Karpas-422 (cell line): Measurements from ENCODE around the gene OR56A5. TPM values are rescaled to one million over a fixed set of nuclear protein-coding genes. Genes with fewer than 3 reads are reported as not detected.
"Not testable (repeated sequence)": the region's sequence is repeated elsewhere in the genome, so short reads cannot be mapped to it uniquely, and the experiment has no call there.

Source experiments
- DNase-seq: peaks from one replicate; pipeline ENCODE4 v3.0.0-alpha.2; 2015
- H2AFZ ChIP-seq: fragments of 200-600 bp; sonication (generic); 2 replicates; pipeline ENCODE4 v1.6.1; 2014; ENCODE audit warnings: antibody characterized with exemption, low read length, mixed read lengths
- H3K27ac ChIP-seq: fragments of 200-600 bp; sonication (generic); 2 replicates; pipeline ENCODE4 v1.5.1; 2014; ENCODE audit warnings: mild to moderate bottlenecking, low read length, moderate library complexity
- H3K27me3 ChIP-seq: fragments of 200-600 bp; sonication (generic); 2 replicates; pipeline ENCODE4 v1.6.1; 2014; ENCODE audit warnings: low read length, mixed read lengths
- H3K36me3 ChIP-seq: fragments of 200-600 bp; sonication (generic); 2 replicates; pipeline ENCODE4 v1.6.1; 2014; ENCODE audit warnings: low read length, mixed read lengths; ENCODE audit not compliant: insufficient read depth
- H3K4me1 ChIP-seq: fragments of 200-600 bp; sonication (generic); 2 replicates; pipeline ENCODE4 v1.6.1; 2014; ENCODE audit warnings: mild to moderate bottlenecking, low read length, mixed read lengths
- H3K4me2 ChIP-seq: fragments of 200-600 bp; sonication (generic); 2 replicates; pipeline ENCODE4 v1.6.1; 2014; ENCODE audit warnings: low read length, low read depth, mild to moderate bottlenecking; ENCODE audit not compliant: poor library complexity, severe bottlenecking
- H3K4me3 ChIP-seq: fragments of 200-600 bp; sonication (generic); 2 replicates; pipeline ENCODE4 v1.5.1; 2014; ENCODE audit warnings: mild to moderate bottlenecking, antibody characterized with exemption, low read length, mixed read lengths
- H3K79me2 ChIP-seq: fragments of 200-600 bp; sonication (generic); 2 replicates; pipeline ENCODE4 v1.6.1; 2014; ENCODE audit warnings: mild to moderate bottlenecking, low read length, mixed read lengths
- H3K9ac ChIP-seq: fragments of 200-600 bp; sonication (generic); 2 replicates; pipeline ENCODE4 v1.6.0; 2014; ENCODE audit warnings: low read length
- H3K9me2 ChIP-seq: fragments of 200-600 bp; sonication (generic), shearing (Covaris generic); replicated peaks from 2 replicates; pipeline ENCODE4 v1.6.0; 2014; ENCODE audit warnings: mild to moderate bottlenecking, low read length, moderate library complexity; ENCODE audit not compliant: insufficient read depth
- H3K9me3 ChIP-seq: fragments of 300-700, 200-600 bp; sonication (generic); 2 replicates; pipeline ENCODE4 v1.6.1; 2014; ENCODE audit warnings: low read length, mixed read lengths
- H4K20me1 ChIP-seq: fragments of 200-600 bp; sonication (generic); 2 replicates; pipeline ENCODE4 v1.6.1; 2014; ENCODE audit warnings: mild to moderate bottlenecking, antibody characterized with exemption, low read length, low read depth; ENCODE audit not compliant: insufficient read depth
- total RNA-seq: library from RNA; depleted of rRNA; stranded (reverse); fragments of >200 nt; shearing (Covaris generic); gene quantifications from 2 replicates; pipeline ENCODE4 v1.2.3, GENCODE V29; 2014; ENCODE audit warnings: low replicate concordance

Gene OR56A5
- total RNA-seq, 1 experiment from 2014 or later: not detected

DNA sequence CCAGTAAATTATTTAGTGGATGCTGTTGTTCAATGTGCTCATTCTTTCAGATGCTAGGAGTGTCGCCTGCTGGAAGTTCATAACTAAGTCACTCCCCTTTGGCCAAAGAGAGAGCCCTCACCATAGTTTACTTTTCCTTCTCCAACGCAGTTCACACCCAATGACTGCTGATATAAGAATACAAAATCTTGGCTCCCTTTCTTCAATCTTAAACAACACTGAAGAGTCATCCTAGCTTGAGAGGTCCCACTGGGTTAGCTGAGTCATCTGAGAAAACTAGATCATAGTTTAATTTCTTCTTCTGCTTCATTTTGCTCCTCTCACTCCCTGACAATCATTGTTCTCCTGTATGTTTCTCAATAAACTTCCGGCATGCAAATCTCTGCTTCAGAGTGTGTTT is 23.9 kb upstream of the OR56A5 start:
- H3K9me2 ChIP-seq: no peaks in the 10 kb centered on the region
- H3K79me2 ChIP-seq: no peaks in the 10 kb centered on the region
- no peak overlapping the region for H3K4me3 ChIP-seq
- no peaks in the 10 kb centered on the region for H3K36me3 ChIP-seq
- no peaks in the 10 kb centered on the region for H3K4me1 ChIP-seq
- H3K9me3 ChIP-seq: no peaks in the 10 kb centered on the region
- DNase-seq: no peak
- H3K27me3 ChIP-seq: no peaks in the 10 kb centered on the region
- H3K9ac ChIP-seq: no peak overlapping the region
- H2AFZ ChIP-seq: no peak overlapping the region
- H4K20me1 ChIP-seq: no peaks in the 10 kb centered on the region
- H3K4me2 ChIP-seq: no peak overlapping the region
- H3K27ac ChIP-seq: no peak overlapping the region

DNA sequence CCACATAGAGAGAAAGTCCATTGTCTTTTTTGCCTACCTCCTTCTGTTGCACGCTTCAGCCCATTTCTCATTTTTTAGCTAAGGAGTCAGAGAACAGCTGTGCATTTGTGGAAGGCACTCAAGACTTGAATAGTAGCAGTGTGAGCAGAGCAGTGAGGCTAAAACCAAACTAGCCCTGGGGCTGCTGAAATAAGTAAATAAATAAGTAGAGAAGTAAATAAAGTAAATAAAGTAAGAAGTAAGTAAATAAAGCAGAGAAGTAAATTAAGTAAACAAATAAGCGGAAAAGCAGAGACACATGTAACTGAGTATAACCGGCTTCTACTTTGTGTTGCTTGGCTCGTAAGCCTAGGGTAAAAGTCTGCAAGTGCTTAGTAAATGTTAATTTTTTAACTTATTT is 20.9 kb upstream of the OR56A5 start:
- Histone ChIP-seq H4K20me1 (no peaks in the 10 kb centered on the region), H3K27ac (no peak overlapping the region), H3K9me2 (no peaks in the 10 kb centered on the region), H3K9ac (no peak overlapping the region), H2AFZ (no peak overlapping the region), H3K4me1 (no peaks in the 10 kb centered on the region), H3K36me3 (no peaks in the 10 kb centered on the region), H3K4me2 (no peak overlapping the region), H3K27me3 (no peaks in the 10 kb centered on the region), H3K4me3 (no peak overlapping the region), H3K79me2 (no peaks in the 10 kb centered on the region), H3K9me3 (no peaks in the 10 kb centered on the region)
- no peak for DNase-seq

DNA sequence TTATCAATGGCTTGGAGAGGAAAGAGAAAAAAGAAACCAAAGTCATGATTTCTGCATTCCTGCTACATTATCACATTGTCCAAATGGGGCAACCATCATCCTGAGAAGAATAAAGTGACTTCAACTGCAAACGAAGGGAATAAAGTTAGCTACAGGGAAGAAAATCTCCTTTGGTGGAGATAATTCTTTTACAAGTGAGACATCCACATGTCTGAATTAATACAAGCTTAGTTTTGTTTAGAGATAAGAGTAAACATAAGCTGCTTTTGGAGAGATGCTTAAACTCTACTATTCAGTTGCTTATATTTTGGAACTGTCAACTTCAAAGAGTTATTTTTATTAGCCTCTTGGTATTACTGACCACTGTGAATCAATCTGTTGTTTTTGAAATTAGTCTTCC is 18.6 kb upstream of the OR56A5 start, which contains the start of gene OR52L1:
Gene OR52L1 (minus strand): TSS at position 101 of the 400 bp plus-strand sequence. CDS start 55 bp downstream, at position 46.
- H3K9me2 ChIP-seq: no peaks in the 10 kb centered on the region
- H3K36me3 ChIP-seq: no peaks in the 10 kb centered on the region
- H3K9me3 ChIP-seq: no peaks in the 10 kb centered on the region
- no peaks in the 10 kb centered on the region for H3K4me1 ChIP-seq
- H3K79me2 ChIP-seq: no peaks in the 10 kb centered on the region
- H2AFZ ChIP-seq: no peak within 1 kb of the TSS
- DNase-seq: no peak
- no peaks in the 10 kb centered on the region for H3K27me3 ChIP-seq
- H3K4me2 ChIP-seq: no peak within 1 kb of the TSS
- H3K27ac ChIP-seq: no peak within 1 kb of the TSS
- H4K20me1 ChIP-seq: no peaks in the 10 kb centered on the region
- no peak within 1 kb of the TSS for H3K9ac ChIP-seq
- H3K4me3 ChIP-seq: no peak within 1 kb of the TSS

DNA sequence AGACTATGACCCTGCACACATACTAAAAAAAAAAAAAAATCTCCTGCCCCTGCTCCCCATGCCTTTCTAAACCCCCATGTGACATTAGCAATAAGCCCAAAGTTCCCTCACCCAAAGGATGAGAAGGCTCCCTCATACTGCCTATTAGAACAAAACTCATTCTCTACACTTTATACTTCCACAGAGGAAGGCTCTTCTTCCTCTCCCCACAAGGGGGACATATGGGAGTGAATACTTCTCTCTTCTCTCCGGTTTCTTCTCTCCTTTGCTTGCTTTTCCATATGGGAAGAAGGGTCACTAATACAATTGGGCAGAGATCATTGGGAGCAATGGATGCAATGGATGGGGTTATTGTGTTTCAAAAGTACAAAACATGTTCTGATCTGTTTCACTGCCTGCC is 15.1 kb upstream of the OR56A5 start:
- no peak overlapping the region for H3K4me3 ChIP-seq
- no peaks in the 10 kb centered on the region for H3K27me3 ChIP-seq
- no peaks in the 10 kb centered on the region for H3K9me2 ChIP-seq
- no peak overlapping the region for H3K9ac ChIP-seq
- H2AFZ ChIP-seq: no peak overlapping the region
- no peak overlapping the region for H3K27ac ChIP-seq
- H3K9me3 ChIP-seq: no peaks in the 10 kb centered on the region
- H4K20me1 ChIP-seq: no peaks in the 10 kb centered on the region
- no peaks in the 10 kb centered on the region for H3K4me1 ChIP-seq
- H3K4me2 ChIP-seq: no peak overlapping the region
- DNase-seq: no peak
- H3K36me3 ChIP-seq: no peaks in the 10 kb centered on the region
- H3K79me2 ChIP-seq: no peaks in the 10 kb centered on the region

DNA sequence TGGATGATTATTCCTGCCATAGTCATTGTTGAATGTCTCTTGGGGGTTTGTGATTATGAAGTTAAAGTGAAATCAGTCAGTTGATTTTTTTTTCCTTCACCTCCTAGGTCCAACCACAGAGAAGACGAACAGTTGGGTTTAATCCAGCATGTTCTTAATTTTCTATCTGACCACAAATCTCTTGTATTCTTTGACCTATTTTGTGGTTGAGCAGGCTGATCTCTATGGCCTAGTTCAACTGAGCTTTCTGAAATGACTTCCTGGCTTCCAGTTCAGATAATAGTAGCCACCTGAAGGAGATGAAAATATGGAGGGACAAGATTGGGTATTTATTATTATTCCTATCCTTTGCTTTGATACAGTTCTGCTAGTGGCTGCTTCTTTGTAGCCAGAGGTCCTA is 5.2 kb upstream of the OR56A5 start:
- no peaks in the 10 kb centered on the region for H3K9me2 ChIP-seq
- no peak overlapping the region for H3K27ac ChIP-seq
- H3K9ac ChIP-seq: no peak overlapping the region
- no peaks in the 10 kb centered on the region for H3K79me2 ChIP-seq
- no peak for DNase-seq
- H3K4me2 ChIP-seq: no peak overlapping the region
- H3K4me1 ChIP-seq: no peaks in the 10 kb centered on the region
- no peaks in the 10 kb centered on the region for H4K20me1 ChIP-seq
- H3K36me3 ChIP-seq: no peaks in the 10 kb centered on the region
- no peaks in the 10 kb centered on the region for H3K9me3 ChIP-seq
- H3K27me3 ChIP-seq: no peaks in the 10 kb centered on the region
- H3K4me3 ChIP-seq: no peak overlapping the region
- no peak overlapping the region for H2AFZ ChIP-seq

DNA sequence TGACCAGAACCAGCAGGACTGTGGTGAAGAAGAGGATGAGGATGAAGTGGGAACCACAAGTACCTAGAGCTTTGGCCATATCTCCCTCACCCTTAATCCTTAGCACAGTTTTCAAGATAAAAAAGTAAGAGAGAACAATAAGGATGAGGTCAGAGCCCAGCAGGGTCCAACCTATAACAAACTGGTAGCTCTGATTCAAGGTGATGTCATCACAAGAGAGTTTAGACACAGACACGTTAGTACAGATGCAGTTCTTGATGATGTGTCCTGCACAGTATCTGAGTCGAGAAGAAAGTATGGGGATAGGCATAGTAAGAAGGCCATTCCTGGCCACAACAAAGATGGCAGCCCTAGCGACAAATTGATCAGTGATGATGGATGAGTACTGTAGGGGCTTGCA is 586 bp downstream of the OR56A5 start:
- H3K9ac ChIP-seq: no peak overlapping the region
- no peak overlapping the region for H3K4me2 ChIP-seq
- H3K27ac ChIP-seq: no peak overlapping the region
- no peaks in the 10 kb centered on the region for H3K27me3 ChIP-seq
- peaks cover 4% of the 10 kb centered on the region; the same call in 1 of the 2 replicates for H3K9me3 ChIP-seq
- no peaks in the 10 kb centered on the region for H3K79me2 ChIP-seq
- DNase-seq: no peak
- H4K20me1 ChIP-seq: no peaks in the 10 kb centered on the region
- no peak overlapping the region for H3K4me3 ChIP-seq
- no peak overlapping the region for H2AFZ ChIP-seq
- no peaks in the 10 kb centered on the region for H3K4me1 ChIP-seq
- no peaks in the 10 kb centered on the region for H3K9me2 ChIP-seq
- no peaks in the 10 kb centered on the region for H3K36me3 ChIP-seq

DNA sequence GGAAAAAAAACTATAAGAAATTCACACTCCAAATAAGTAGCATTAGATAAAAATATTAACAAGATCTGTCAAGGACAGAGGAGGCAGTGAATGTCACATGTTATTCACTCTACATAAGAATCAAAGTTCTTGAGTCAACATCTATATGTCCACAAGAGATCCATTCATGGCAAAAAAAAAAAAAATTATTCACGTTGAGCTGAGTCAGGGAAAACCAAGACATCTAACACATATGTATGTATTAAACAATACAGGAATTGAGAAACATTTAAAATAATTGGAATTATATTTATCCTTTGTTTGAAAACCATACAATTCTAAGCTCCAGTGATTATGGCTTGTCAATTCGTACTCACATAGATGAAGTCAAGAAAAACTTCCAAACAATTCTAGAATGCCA is 1.3 kb downstream of the OR56A5 start:
- Histone ChIP-seq H4K20me1 (no peaks in the 10 kb centered on the region), H3K27ac (no peak overlapping the region), H3K4me3 (no peak overlapping the region), H3K4me1 (no peaks in the 10 kb centered on the region), H3K9me3 (peaks cover 4% of the 10 kb centered on the region; the same call in 1 of the 2 replicates), H3K9ac (no peak overlapping the region), H2AFZ (no peak overlapping the region), H3K4me2 (no peak overlapping the region), H3K79me2 (no peaks in the 10 kb centered on the region), H3K27me3 (no peaks in the 10 kb centered on the region), H3K9me2 (no peaks in the 10 kb centered on the region), H3K36me3 (no peaks in the 10 kb centered on the region)
- DNase-seq: no peak

DNA sequence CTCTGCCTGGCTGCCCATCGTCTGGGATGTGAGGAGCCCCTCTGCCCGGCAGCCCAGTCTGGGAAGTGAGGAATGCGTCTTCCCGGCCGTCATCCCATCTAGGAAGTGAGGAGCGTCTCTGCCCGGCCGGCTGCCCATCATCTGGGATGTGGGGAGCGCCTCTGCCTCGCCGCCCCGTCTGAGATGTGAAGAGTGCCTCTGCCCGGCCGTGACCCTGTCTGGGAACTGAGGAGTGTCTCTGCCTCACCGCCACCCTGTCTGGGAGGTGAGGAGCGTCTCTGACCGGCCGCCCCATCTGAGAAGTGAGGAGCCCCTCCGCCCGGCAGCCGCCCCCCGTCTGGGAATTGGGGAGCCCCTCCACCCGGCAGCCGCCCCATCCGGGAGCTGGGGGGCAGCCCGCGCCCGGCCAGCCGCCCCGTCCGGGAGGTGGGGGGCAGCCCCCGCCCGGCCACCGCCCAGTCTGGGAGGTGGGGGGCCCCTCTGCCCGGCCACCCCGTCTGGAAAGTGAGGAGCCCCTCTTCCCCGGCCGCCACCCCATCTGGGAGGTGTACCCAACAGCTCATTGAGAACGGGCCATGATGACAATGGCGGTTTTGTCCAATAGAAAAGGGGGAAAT is 7.5 kb downstream of the OR56A5 start:
- not testable (repeated sequence) for H3K36me3 ChIP-seq, H2AFZ ChIP-seq, H3K9ac ChIP-seq, H3K27me3 ChIP-seq, H4K20me1 ChIP-seq, H3K79me2 ChIP-seq, H3K27ac ChIP-seq, H3K4me1 ChIP-seq, H3K4me3 ChIP-seq, H3K9me2 ChIP-seq, H3K9me3 ChIP-seq, DNase-seq, H3K4me2 ChIP-seq
